ENCODE data around the gene BEND6. TPM values are rescaled to one million over a fixed set of nuclear protein-coding genes. Genes with fewer than 3 reads are reported as not detected.

The BEND6 gene
- total and polyA plus RNA-seq, 2 of the 8 experiments (the other 6 are each of a cell fraction or from before 2014, with no cell fraction given) = 0.71 to 2.1 TPM

DNA sequence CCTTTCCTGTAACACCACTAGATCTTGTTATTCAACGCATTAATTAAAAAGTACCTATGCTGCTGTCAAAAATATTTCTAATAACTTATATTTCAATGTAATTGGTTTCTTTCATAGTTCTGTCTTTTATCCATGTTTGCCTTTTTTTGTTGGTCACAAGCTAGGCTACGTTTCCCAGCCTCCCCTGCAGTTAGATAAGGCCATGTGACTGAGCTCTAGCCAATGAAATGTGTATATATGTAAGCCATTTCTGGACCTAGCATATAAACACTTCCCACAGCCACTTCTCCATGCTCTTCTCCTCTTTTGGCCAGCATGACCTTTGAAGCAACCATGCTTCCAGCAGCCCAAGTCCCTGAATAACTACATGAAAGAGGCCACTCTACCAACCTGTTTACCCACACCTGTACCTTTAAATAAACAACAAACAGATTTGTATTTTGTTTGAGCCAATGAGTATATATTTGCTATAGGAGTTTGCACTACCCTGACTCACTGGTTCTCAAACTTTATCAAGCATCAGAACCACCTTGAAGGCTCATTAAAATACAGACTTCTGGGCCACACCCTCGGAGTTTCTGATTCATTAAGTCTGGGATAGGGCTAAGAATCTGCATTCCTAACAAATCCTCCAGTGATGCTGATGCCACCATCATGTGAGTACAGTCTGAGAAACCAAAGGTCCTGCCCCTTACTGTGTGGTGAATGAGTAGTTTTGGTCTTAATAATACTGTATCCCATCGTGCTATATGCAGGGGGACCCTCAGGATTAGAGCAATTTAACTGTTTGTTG lies 45.6 kb upstream of the BEND6 start:
- H4K91ac ChIP-seq (replicated peaks; ENCODE audit: insufficient read length, low read length) = no peak overlapping the region
- no peak overlapping the region for H3K23ac ChIP-seq (ENCODE audit: insufficient read length)
- no peak overlapping the region for H3K4ac ChIP-seq (replicated peaks; ENCODE audit: insufficient read length, low read depth, low read length)
- no peaks in the 10 kb centered on the region for H3K79me1 ChIP-seq (ENCODE audit: low read depth, low read length)
- no peaks in the 10 kb centered on the region for H3K79me2 ChIP-seq (ENCODE audit: control insufficient read depth in 1 of 2, insufficient read depth in 2 of 2, low read length in 2 of 2)
- H4K20me1 ChIP-seq (replicated peaks in 1 of 2; ENCODE audit: control insufficient read depth in 1 of 2, insufficient read depth in 2 of 2, low read length in 2 of 2) = no peaks in the 10 kb centered on the region
- H2BK120ac ChIP-seq (replicated peaks; ENCODE audit: low read depth, low read length) = no peak overlapping the region
- ChIA-PET CTCF (ENCODE audit: partially characterized antibody) (interaction anchor here (1.3 to 1.5 kb wide), 3 partner anchors 8 to 46 kb away, joined by 3 to 4 read pairs (median 3); partner anchors contain the start of gene BEND6), POLR2A (ENCODE audit: partially characterized antibody) (interaction anchor here (0.6 kb wide), 1 partner anchor 115 kb away, joined by 4 read pairs; no protein-coding TSS in a partner anchor)
- H3K18ac ChIP-seq (ENCODE audit: extremely low read depth, low read length) = no peak overlapping the region
- no peak overlapping the region for H2BK5ac ChIP-seq (ENCODE audit: low read depth, low read length)
- no peak overlapping the region for H2BK15ac ChIP-seq (ENCODE audit: low read length)
- no peak overlapping the region for H2BK20ac ChIP-seq (ENCODE audit: low read length)
- no peak overlapping the region for H3K14ac ChIP-seq (ENCODE audit: insufficient read length)
- H3K23me2 ChIP-seq (ENCODE audit: low read depth, low read length) = no peaks in the 10 kb centered on the region
- H3K27ac ChIP-seq (ENCODE audit: low read depth, low read length) = no peak overlapping the region
- H3K4me3 ChIP-seq (ENCODE audit: extremely low read depth in 1 of 4, insufficient read depth in 2 of 4, low read depth in 3 of 4, low read length in 4 of 4) = no peak overlapping the region
- no peak overlapping the region for H3K4me2 ChIP-seq (ENCODE audit: insufficient read depth in 1 of 2, low read depth in 2 of 2, low read length in 2 of 2)
- H2BK12ac ChIP-seq (ENCODE audit: low read depth, low read length) = no peak overlapping the region
- H3K56ac ChIP-seq (replicated peaks; ENCODE audit: insufficient read length, low read depth, low read length) = no peak overlapping the region
- no peaks in the 10 kb centered on the region for H3K36me3 ChIP-seq (ENCODE audit: control insufficient read depth in 2 of 4, insufficient read depth in 4 of 4, low read length in 3 of 4)
- no peak for FAIRE-seq
- H3K9me3 ChIP-seq (ENCODE audit: insufficient read depth in 2 of 2, low read depth in 1 of 2, low read length in 1 of 2) = no peaks in the 10 kb centered on the region
- DNase-seq (ENCODE audit: low read depth in 1 of 2, low spot score in 2 of 2) = no peak
- no peaks in the 10 kb centered on the region for H3K27me3 ChIP-seq (replicated peaks in 1 of 4; ENCODE audit: control insufficient read depth in 3 of 4, extremely low read depth in 1 of 4, insufficient read depth in 3 of 4, low read length in 3 of 4)
- no peak overlapping the region for H4K5ac ChIP-seq (ENCODE audit: insufficient read length, low read depth, low read length)
- H4K8ac ChIP-seq (ENCODE audit: extremely low read depth, insufficient read depth, low read length) = no peak overlapping the region
- H3K9ac ChIP-seq (replicated peaks in 1 of 4; ENCODE audit: extremely low read depth in 1 of 4, low read depth in 3 of 4, low read length in 3 of 4) = no peak overlapping the region
- no peak overlapping the region for H2AK5ac ChIP-seq (ENCODE audit: low read depth, low read length)
- H2AFZ ChIP-seq (ENCODE audit: low read length) = no peak overlapping the region
- WGBS, 2 experiments (ENCODE audit: extremely low coverage in 1 of 2, insufficient coverage in 1 of 2, insufficient read length in 1 of 2, insufficient replicate concordance in 2 of 2, low coverage in 1 of 2, low lambda C conversion rate in 2 of 2, missing lambda C conversion rate in 1 of 2) = 89% methylated on average over 4 of the region's 4 CpGs; no CpG with 5 or more reads in 1 of the 2 experiments
- peaks cover 2 to 10% (median 6%) of the 10 kb centered on the region in 4 experiments; a peak in 4 of 7 replicates for H3K4me1 ChIP-seq (replicated peaks in 1 of 4; ENCODE audit: control insufficient read depth in 3 of 4, insufficient read depth in 4 of 4, low read length in 3 of 4)
- TF ChIP-seq TEAD4 (IDR thresholded peaks at IDR 0.05; ENCODE audit: low read depth, low read length) (no peak), GABPA (IDR thresholded peaks at IDR 0.05; ENCODE audit: borderline replicate concordance, insufficient read depth, low read length) (no peak), EGR1 (IDR thresholded peaks at IDR 0.05; ENCODE audit: borderline replicate concordance, low read depth, low read length) (no peak), EP300 (IDR thresholded peaks at IDR 0.05; ENCODE audit: borderline replicate concordance in 1 of 2, low read depth in 2 of 2, low read length in 2 of 2) (no peak), TAF7 (optimal IDR thresholded peaks at IDR 0.05; ENCODE audit: borderline replicate concordance, low read depth, low read length) (no peak), JUND (IDR thresholded peaks at IDR 0.05; ENCODE audit: low read length) (no peak), TBP (IDR thresholded peaks at IDR 0.05; ENCODE audit: low read depth, low read length) (no peak), SUZ12 (IDR thresholded peaks at IDR 0.05; ENCODE audit: low read length) (no peak), NRF1 (IDR thresholded peaks at IDR 0.05; ENCODE audit: low read depth, low read length) (no peak), TAF1 (IDR thresholded peaks at IDR 0.05; ENCODE audit: low read depth, low read length) (no peak), CBX5 (IDR thresholded peaks at IDR 0.05; ENCODE audit: low read depth, low read length) (no peak)
- TF ChIP-seq, protein P1, sequence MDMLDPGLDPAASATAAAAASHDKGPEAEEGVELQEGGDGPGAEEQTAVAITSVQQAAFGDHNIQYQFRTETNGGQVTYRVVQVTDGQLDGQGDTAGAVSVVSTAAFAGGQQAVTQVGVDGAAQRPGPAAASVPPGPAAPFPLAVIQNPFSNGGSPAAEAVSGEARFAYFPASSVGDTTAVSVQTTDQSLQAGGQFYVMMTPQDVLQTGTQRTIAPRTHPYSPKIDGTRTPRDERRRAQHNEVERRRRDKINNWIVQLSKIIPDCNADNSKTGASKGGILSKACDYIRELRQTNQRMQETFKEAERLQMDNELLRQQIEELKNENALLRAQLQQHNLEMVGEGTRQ (IDR thresholded peaks at IDR 0.05; ENCODE audit: low read length) = no peak
